ENCODE measurements around the gene PLEK2.

The PLEK2 gene

DNA sequence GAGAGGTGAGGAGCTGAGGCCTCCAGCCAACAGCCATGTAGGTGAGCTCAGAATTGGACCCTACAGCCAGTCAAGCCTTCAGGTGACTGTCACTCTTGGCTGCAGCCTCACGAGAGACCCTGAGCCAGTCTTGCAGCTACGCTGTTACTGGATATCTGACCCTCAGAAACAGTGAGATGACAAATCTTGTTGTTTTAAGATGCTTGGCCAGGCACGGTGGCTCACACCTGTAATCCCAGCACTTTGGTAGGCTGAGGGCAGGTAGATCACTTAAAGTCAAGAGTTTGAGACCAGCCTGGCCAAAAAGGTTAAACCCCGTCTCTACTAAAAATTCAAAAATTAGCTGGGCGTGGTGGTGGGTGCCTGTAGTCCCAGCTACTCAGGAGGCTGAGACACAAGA lies 6.2 kb downstream of the PLEK2 start:
- ChIA-PET POLR2A (no interaction called here), CTCF (interaction anchor here (1.2 to 2.7 kb wide), 3 partner anchors 11 to 21 kb away, joined by 6 to 16 read pairs (median 8); no protein-coding TSS in a partner anchor)
- no peak for DNase-seq (ENCODE audit: extremely low spot score)
- TF ChIP-seq, protein P1, sequence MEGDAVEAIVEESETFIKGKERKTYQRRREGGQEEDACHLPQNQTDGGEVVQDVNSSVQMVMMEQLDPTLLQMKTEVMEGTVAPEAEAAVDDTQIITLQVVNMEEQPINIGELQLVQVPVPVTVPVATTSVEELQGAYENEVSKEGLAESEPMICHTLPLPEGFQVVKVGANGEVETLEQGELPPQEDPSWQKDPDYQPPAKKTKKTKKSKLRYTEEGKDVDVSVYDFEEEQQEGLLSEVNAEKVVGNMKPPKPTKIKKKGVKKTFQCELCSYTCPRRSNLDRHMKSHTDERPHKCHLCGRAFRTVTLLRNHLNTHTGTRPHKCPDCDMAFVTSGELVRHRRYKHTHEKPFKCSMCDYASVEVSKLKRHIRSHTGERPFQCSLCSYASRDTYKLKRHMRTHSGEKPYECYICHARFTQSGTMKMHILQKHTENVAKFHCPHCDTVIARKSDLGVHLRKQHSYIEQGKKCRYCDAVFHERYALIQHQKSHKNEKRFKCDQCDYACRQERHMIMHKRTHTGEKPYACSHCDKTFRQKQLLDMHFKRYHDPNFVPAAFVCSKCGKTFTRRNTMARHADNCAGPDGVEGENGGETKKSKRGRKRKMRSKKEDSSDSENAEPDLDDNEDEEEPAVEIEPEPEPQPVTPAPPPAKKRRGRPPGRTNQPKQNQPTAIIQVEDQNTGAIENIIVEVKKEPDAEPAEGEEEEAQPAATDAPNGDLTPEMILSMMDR (IDR thresholded peaks at IDR 0.05; ENCODE audit: control extremely low read depth, extremely low read depth, low read depth, missing control alignments): no peak

DNA sequence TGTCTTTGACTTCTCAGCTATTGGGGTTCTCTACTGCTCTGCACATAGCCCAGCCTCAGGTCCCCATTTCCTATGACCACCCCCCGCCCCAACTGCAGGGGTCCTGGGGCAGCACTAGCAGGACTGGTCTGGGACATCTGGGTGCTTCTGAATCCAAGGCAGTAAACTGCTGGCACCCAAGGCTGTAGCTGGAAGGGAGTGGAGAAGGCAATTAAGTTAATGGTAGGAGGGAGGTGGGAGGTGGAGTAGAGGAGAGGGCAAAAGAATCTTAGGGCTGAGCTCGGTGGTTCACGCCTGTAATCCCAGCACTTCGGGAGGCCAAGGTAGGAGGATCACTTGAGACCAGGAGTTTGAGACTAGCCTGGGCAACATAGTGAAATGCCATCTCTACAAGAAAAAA lies 11.5 kb downstream of the PLEK2 start:
- CTCF ChIA-PET: interaction anchor here (1.0 to 1.9 kb wide), 8 partner anchors 9 to 1042 kb away, joined by 3 to 5 read pairs (median 3); no protein-coding TSS in a partner anchor
- no peak for DNase-seq (ENCODE audit: extremely low spot score)
- POLR2A ChIA-PET: interaction anchor here (0.5 kb wide), 1 partner anchor 1604 kb away, joined by 5 read pairs; no protein-coding TSS in a partner anchor
- TF ChIP-seq, protein P1 (IDR thresholded peaks at IDR 0.05; ENCODE audit: control extremely low read depth, extremely low read depth, low read depth, missing control alignments): no peak

DNA sequence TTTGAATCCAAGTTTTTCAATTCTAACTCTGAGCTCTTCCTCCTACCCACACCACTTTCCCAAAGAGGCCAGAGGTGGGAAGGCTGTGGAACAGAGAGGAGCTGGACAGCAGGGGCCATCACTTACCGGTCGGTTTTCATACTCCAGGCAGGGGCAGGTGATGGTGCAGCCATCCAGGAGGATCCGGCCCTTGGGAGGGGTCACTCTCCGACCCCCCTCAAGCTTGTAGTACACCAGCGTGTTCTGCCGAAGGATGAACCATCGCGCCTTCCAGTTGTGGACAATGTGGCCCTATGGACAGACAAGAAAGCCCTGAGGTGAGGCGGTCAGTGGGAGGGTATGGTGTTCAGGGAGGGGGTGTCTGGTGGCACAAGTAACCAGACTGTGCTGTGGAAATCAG lies 14.4 kb downstream of the PLEK2 start:
- no peak for DNase-seq (ENCODE audit: extremely low spot score)
- CTCF ChIA-PET: no interaction called here
- POLR2A ChIA-PET: no interaction called here
- TF ChIP-seq, protein P1 (IDR thresholded peaks at IDR 0.05; ENCODE audit: control extremely low read depth, extremely low read depth, low read depth, missing control alignments): no peak

DNA sequence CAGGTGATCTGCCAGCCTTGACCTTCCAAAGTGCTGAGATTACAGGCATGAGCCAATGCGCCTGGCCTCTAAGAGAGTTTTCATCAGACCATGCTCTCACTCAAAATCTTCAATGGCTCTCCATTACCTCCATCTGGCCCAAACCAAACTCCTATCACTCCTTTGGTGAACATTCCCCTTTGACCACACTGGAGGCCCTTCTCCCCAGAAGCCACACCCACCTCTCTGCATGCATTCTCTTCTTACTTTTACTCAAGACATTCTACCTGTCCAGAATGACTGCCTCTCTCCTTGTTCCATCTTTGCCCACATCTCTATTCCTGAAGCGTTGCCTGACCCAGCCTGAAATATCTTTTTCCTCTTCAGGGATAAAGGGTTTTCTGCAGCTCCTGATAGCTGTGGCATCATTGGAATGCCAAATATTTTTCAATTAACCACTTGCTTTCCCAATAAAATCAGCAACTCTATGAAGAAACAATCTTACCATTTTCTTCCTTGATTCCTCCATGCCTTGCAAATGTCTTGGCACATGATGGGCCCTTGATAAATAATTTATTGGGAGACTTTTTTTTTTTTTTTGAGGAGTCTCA lies 15.5 kb downstream of the PLEK2 start:
- TF ChIP-seq, protein P1 (IDR thresholded peaks at IDR 0.05; ENCODE audit: control extremely low read depth, extremely low read depth, low read depth, missing control alignments): no peak
- POLR2A ChIA-PET: no interaction called here
- CTCF ChIA-PET: interaction anchor here (2.0 kb wide), 1 partner anchor 10 kb away, joined by 6 read pairs; no protein-coding TSS in a partner anchor
- DNase-seq (ENCODE audit: extremely low spot score): no peak

DNA sequence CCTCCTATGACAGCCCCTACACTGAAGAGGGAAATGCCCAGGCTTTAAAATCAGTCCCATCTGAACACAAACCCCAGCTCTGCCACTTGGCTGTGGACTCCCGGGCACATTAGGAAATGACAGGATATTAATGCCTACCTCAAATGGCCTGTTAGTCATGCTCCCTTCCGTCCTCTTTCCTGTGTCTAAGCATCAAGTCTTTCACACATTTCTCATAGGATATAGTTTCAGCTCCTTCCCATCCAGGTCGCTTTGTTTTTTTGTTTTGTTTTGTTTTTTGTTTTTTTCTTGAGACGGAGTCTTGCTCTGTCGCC lies 16.1 kb downstream of the PLEK2 start:
- TF ChIP-seq, protein P1 (IDR thresholded peaks at IDR 0.05; ENCODE audit: control extremely low read depth, extremely low read depth, low read depth, missing control alignments): no peak
- DNase-seq (ENCODE audit: extremely low spot score): no peak
- ChIA-PET CTCF (interaction anchor here (0.8 to 2.0 kb wide), 2 partner anchors 11 to 35 kb away, joined by 4 to 6 read pairs; partner anchors contain the start of gene EIF2S1), POLR2A (no interaction called here)

DNA sequence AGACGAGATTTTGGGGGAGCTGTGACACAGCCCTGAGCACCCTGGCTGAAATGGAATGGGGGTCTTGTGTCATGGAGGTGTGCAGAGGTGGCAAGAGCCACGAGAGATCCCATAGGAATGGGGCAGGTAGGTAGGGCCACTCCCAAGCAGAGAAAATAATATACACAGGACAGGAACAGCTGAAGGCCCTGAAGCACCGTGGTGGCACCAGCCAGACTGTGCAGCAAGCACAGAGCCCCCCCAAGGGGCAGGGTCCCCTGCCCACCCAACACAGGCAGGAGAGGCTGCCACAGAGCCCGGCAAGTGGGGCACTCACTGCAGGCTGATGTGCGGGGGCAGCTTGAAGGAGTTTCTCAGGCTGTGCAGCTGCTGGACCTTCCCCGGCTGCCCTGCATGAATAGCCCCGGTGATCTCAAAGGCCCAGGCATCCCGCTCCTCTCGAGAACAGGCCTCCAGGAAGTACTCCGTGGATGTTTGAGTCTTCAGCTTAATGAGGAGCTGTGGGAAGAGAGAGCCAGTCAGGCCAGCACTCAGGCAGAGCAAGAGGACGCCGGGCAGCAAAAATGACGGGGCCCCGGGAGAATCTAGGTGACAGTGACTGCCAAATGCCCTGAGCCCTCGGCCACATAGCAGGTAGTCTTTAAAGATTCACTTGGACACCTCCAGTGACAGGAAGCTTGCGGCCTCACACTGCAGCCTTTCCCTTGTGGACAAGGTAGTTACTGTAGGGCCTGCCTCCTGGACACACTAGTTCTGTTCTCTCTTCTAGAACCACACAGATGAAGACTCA lies 16.7 kb downstream of the PLEK2 start:
- POLR2A ChIA-PET: no interaction called here
- TF ChIP-seq, protein P1 (IDR thresholded peaks at IDR 0.05; ENCODE audit: control extremely low read depth, extremely low read depth, low read depth, missing control alignments): no peak
- DNase-seq (ENCODE audit: extremely low spot score): no peak
- CTCF ChIA-PET: interaction anchor here (0.8 to 2.0 kb wide), 2 partner anchors 11 to 35 kb away, joined by 4 to 6 read pairs; partner anchors contain the start of gene EIF2S1
